GM18520 (cell line): ENCODE data around the gene MCM9.
"Not testable (repeated sequence)": the region's sequence is repeated elsewhere in the genome, so short reads cannot be mapped to it uniquely, and the experiment has no call there.

Source experiments
- ATAC-seq: cut with Tn5 transposase; IDR thresholded peaks from one replicate; pipeline ENCODE4 v1.9.1; 2021; ENCODE audit not compliant: unreplicated experiment

The MCM9 gene

DNA sequence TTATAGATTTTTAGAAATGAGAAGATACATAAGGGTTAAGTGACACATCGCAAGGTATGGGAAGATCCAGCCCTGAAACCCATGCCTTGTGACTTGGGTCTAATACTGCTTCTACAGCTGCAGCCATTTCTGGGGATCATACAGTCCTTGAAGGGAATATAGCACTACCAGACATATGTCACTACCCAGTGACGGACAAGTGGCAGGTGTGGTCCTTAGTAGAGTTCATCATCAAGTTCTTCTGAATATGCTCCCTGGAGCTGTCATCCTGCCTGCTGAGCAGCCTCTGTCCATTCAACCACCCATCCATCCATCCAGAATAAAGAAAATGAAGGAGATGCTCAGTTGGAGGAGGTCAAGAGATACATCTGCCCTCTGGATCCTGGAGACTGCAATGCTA, 159.6 kb downstream of the MCM9 start:
- ATAC-seq: no peak

DNA sequence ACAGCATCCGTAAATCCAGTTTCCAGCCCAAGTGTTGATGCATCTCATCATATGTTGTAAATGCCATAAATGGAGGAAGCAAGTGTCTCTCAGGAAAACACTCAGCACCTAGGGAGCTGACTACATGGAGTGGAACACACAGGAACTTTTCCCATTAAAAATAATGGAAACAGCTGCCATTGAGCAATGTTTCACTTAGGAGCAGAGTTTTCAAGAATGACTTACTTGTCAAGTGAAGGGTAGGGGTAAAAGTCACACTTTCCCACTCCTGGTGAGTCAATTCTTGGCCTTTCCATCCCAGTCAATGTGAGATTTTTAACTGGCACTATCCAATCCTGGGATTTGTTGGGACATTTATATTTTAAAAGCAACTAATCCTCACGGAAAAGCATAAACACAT, 160.4 kb downstream of the MCM9 start:
- ATAC-seq: no peak

- no peak for ATAC-seq
Observed at GRCh38 chr6:118772886-118773285, 162.1 kb downstream of the MCM9 start.

- no peak for ATAC-seq
Observed at GRCh38 chr6:118771253-118771652, 163.7 kb downstream of the MCM9 start.

GRCh38 chr6:118770835-118771234, 164.1 kb downstream of the MCM9 start:
- no peak for ATAC-seq

GRCh38 chr6:118770112-118770788, 164.7 kb downstream of the MCM9 start:
- ATAC-seq: no peak

DNA sequence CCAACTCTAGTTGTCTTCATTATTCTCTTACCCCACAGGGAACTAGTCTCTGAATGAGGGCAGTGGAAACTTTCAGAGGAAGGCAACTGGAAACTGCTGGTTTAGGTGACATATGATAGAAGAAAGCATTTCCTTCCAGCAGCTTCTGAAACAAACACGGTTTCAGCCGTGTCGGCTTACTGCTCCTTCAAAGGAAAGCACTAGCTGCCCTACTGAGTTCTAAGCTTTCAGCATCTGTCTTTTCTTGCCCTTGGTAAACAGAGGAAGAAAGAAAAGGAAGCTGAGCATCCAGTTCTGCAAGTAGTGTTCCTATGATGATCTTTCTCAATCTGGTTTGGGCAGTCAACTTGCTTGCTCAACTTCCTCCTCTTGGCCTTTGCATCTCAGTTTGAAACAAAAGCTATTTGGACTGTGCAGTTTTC, 166.0 kb downstream of the MCM9 start:
- no peak for ATAC-seq

DNA sequence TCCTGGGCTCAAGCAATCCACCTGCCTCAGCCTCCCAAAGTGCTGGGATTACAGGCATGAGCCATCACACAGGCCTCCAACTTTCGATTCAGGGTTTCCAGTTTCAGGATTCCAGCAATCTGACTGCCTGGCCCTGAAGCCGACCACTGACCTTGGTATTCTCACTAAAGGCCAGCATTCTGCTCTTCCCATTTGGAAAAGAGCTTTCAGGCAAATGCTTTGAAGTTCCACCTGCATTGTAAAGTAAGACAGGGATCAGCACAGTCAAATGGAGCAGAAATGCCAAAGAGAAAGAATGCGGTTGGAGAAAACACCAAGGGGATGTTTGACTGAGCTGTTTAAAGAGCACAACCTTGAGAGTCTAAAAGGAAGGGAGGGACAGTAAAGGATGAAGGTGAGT, 166.5 kb downstream of the MCM9 start:
- ATAC-seq: no peak

- ATAC-seq: not testable (repeated sequence)
Observed at GRCh38 chr6:118765316-118765715, 169.6 kb downstream of the MCM9 start.

GRCh38 chr6:118764766-118765165, 170.2 kb downstream of the MCM9 start:
- no peak for ATAC-seq
